Natural killer cell (primary cell): Measurements from ENCODE around the gene SCG3. TPM values are rescaled to one million over a fixed set of nuclear protein-coding genes. Genes with fewer than 3 reads are reported as not detected.

Experiments
- ATAC-seq, 3 donors: fragments of 150-1000 bp in 2 of 3; fragments of 200-7000 bp in 1 of 3; cut with Tn5 transposase; 1 replicate in 1 of 3; 2 replicates in 2 of 3; pipeline ENCODE4 v1.10.0; 2021; ENCODE audit warnings: mild to moderate bottlenecking in 2 of 3, moderate library complexity in 2 of 3
- DNase-seq, 2 donors: peaks; one replicate each; pipeline versions ENCODE4 v3.0.0 to v3.0.0-alpha.2; 2013 to 2021; ENCODE audit warnings: mixed read lengths in 1 of 2
- H3K27ac ChIP-seq: one replicate; pipeline ENCODE4 v1.5.1; 2013; ENCODE audit warnings: mild to moderate bottlenecking, low read length
- H3K27me3 ChIP-seq: one replicate; pipeline ENCODE4 v1.6.1; 2013; ENCODE audit warnings: low read length; ENCODE audit not compliant: control insufficient read depth, insufficient read depth
- H3K36me3 ChIP-seq: one replicate; pipeline ENCODE4 v1.6.1; 2013; ENCODE audit warnings: low read length; ENCODE audit not compliant: control insufficient read depth, insufficient read depth
- H3K4me1 ChIP-seq: one replicate; pipeline ENCODE4 v1.6.1; 2013; ENCODE audit warnings: low read length; ENCODE audit not compliant: control insufficient read depth, insufficient read depth
- H3K4me3 ChIP-seq: one replicate; pipeline ENCODE4 v1.5.1; 2013; ENCODE audit warnings: low read length
- H3K9me3 ChIP-seq: one replicate; pipeline ENCODE4 v1.6.1; 2013; ENCODE audit warnings: low read length; ENCODE audit not compliant: control insufficient read depth, insufficient read depth
- H3K27ac Mint-ChIP-seq, 2 donors: one replicate each; pipeline ENCODE4 v1.8.0; 2022; ENCODE audit warnings: mild to moderate bottlenecking in 2 of 2, mixed read lengths in 2 of 2, moderate library complexity in 1 of 2
- H3K27me3 Mint-ChIP-seq, 2 donors: one replicate each; pipeline ENCODE4 v1.8.0; 2022; ENCODE audit warnings: low read depth in 2 of 2, mixed read lengths in 2 of 2
- H3K36me3 Mint-ChIP-seq: one replicate; pipeline ENCODE4 v1.8.0; 2022; ENCODE audit warnings: mixed read lengths
- H3K4me1 Mint-ChIP-seq, 2 donors: one replicate each; pipeline ENCODE4 v1.8.0; 2022; ENCODE audit warnings: mixed read lengths in 2 of 2
- H3K4me3 Mint-ChIP-seq: one replicate; pipeline ENCODE4 v1.8.0; 2022; ENCODE audit warnings: mild to moderate bottlenecking, moderate library complexity, mixed read lengths
- H3K9me3 Mint-ChIP-seq, 2 donors: one replicate each; pipeline ENCODE4 v1.8.0; 2022; ENCODE audit warnings: mixed read lengths in 2 of 2
- CTCF ChIP-seq: fragments of 200-600 bp; IDR thresholded peaks from one replicate; pipeline ENCODE4 v1.8.0; 2022; ENCODE audit warnings: antibody characterized with exemption
- WGBS: methylation state at CpG from one replicate; pipeline ENCODE4 v1.1.7; 2013; ENCODE audit warnings: missing lambda C conversion rate; ENCODE audit not compliant: insufficient coverage; 5-methylcytosine and 5-hydroxymethylcytosine counted together
- intact Hi-C: fragments of 100-400 bp; cut with micrococcal nuclease; formaldehyde crosslinking; loops from one replicate; pipeline ENCODE4 v1.14.2; 2022
- total RNA-seq, 4 donors: library from RNA; stranded (reverse); fragments of 120-200 nt in 1 of 4; gene quantifications; one replicate each; pipeline versions ENCODE4 v1.2.3 to v1.2.4, GENCODE V29; 2013 to 2022

Gene SCG3
- total RNA-seq, 3 donors from 2014 or later (not counting 1 experiment from before 2014, with no cell fraction given), result not detected

- no peaks in the 10 kb centered on the region for H3K4me1 Mint-ChIP-seq
- no peak for DNase-seq
- no peak overlapping the region for H3K27ac Mint-ChIP-seq
- no peaks in the 10 kb centered on the region for H3K9me3 Mint-ChIP-seq
- Histone ChIP-seq H3K27ac (no peak overlapping the region), H3K4me1 (no peaks in the 10 kb centered on the region), H3K27me3 (no peaks in the 10 kb centered on the region), H3K36me3 (no peaks in the 10 kb centered on the region), H3K4me3 (no peak overlapping the region), H3K9me3 (no peaks in the 10 kb centered on the region)
- H3K4me3 Mint-ChIP-seq, result no peak overlapping the region
- WGBS, result 100% methylated on average over 1 of the region's 1 CpG
- no peaks in the 10 kb centered on the region for H3K36me3 Mint-ChIP-seq
- no peak for ATAC-seq
- TF ChIP-seq CTCF, result no peak
- intact Hi-C loops, result no loop called here
- H3K27me3 Mint-ChIP-seq, result no peaks in the 10 kb centered on the region
Measured at GRCh38 chr15:51714162-51714561, 32.9 kb downstream of the SCG3 start.

- no peak for ATAC-seq
- TF ChIP-seq CTCF, result no peak
- Histone ChIP-seq H3K36me3 (peaks cover 3% of the 10 kb centered on the region), H3K4me3 (no peak overlapping the region), H3K9me3 (no peaks in the 10 kb centered on the region), H3K4me1 (no peaks in the 10 kb centered on the region), H3K27me3 (no peaks in the 10 kb centered on the region), H3K27ac (no peak overlapping the region)
- Mint-ChIP-seq H3K4me3 (no peak overlapping the region), H3K27me3 (no peaks in the 10 kb centered on the region), H3K36me3 (no peaks in the 10 kb centered on the region), H3K4me1 (no peaks in the 10 kb centered on the region), H3K27ac (no peak overlapping the region), H3K9me3 (no peaks in the 10 kb centered on the region)
- no peak for DNase-seq
- intact Hi-C loops, result no loop called here
- WGBS, result 95% methylated on average over 1 of the region's 1 CpG
Measured at GRCh38 chr15:51714911-51715310, 33.6 kb downstream of the SCG3 start.

- H3K9me3 Mint-ChIP-seq, result no peaks in the 10 kb centered on the region
- intact Hi-C loops, result no loop called here
- no peak overlapping the region for H3K27ac ChIP-seq
- H3K4me3 ChIP-seq, result no peak overlapping the region
- DNase-seq, result no peak
- no peaks in the 10 kb centered on the region for H3K36me3 Mint-ChIP-seq
- no peak for TF ChIP-seq CTCF
- H3K36me3 ChIP-seq, result peaks cover 25% of the 10 kb centered on the region
- H3K27me3 Mint-ChIP-seq, result no peaks in the 10 kb centered on the region
- no peak for ATAC-seq
- no peaks in the 10 kb centered on the region for H3K4me1 ChIP-seq
- no peak overlapping the region for H3K27ac Mint-ChIP-seq
- 85% methylated on average over 4 of the region's 4 CpGs for WGBS
- H3K4me1 Mint-ChIP-seq, result no peaks in the 10 kb centered on the region
- no peak overlapping the region for H3K4me3 Mint-ChIP-seq
- no peaks in the 10 kb centered on the region for H3K9me3 ChIP-seq
- H3K27me3 ChIP-seq, result no peaks in the 10 kb centered on the region
Measured at GRCh38 chr15:51718219-51718618, 36.9 kb downstream of the SCG3 start.

GRCh38 chr15:51718746-51719145 is 37.4 kb downstream of the SCG3 start:
- WGBS, result 81% methylated on average over 3 of the region's 3 CpGs
- Histone ChIP-seq H3K4me3 (no peak overlapping the region), H3K36me3 (peaks cover 28% of the 10 kb centered on the region), H3K27me3 (no peaks in the 10 kb centered on the region), H3K4me1 (no peaks in the 10 kb centered on the region), H3K27ac (no peak overlapping the region), H3K9me3 (no peaks in the 10 kb centered on the region)
- DNase-seq, result no peak
- H3K4me1 Mint-ChIP-seq, result no peaks in the 10 kb centered on the region
- H3K4me3 Mint-ChIP-seq, result no peak overlapping the region
- H3K27ac Mint-ChIP-seq, result no peak overlapping the region
- no peak for TF ChIP-seq CTCF
- no peaks in the 10 kb centered on the region for H3K27me3 Mint-ChIP-seq
- intact Hi-C loops, result no loop called here
- H3K36me3 Mint-ChIP-seq, result no peaks in the 10 kb centered on the region
- ATAC-seq, result no peak
- H3K9me3 Mint-ChIP-seq, result no peaks in the 10 kb centered on the region
